HG03565 (cell line): ENCODE data around the gene NMRK2.
"Not testable (repeated sequence)": the region's sequence is repeated elsewhere in the genome, so short reads cannot be mapped to it uniquely, and the experiment has no call there.

Experiments
- ATAC-seq: cut with Tn5 transposase; IDR thresholded peaks from one replicate; pipeline ENCODE4 v1.9.1; 2021; ENCODE audit warnings: mild to moderate bottlenecking, moderate library complexity; ENCODE audit not compliant: unreplicated experiment

The NMRK2 gene

DNA sequence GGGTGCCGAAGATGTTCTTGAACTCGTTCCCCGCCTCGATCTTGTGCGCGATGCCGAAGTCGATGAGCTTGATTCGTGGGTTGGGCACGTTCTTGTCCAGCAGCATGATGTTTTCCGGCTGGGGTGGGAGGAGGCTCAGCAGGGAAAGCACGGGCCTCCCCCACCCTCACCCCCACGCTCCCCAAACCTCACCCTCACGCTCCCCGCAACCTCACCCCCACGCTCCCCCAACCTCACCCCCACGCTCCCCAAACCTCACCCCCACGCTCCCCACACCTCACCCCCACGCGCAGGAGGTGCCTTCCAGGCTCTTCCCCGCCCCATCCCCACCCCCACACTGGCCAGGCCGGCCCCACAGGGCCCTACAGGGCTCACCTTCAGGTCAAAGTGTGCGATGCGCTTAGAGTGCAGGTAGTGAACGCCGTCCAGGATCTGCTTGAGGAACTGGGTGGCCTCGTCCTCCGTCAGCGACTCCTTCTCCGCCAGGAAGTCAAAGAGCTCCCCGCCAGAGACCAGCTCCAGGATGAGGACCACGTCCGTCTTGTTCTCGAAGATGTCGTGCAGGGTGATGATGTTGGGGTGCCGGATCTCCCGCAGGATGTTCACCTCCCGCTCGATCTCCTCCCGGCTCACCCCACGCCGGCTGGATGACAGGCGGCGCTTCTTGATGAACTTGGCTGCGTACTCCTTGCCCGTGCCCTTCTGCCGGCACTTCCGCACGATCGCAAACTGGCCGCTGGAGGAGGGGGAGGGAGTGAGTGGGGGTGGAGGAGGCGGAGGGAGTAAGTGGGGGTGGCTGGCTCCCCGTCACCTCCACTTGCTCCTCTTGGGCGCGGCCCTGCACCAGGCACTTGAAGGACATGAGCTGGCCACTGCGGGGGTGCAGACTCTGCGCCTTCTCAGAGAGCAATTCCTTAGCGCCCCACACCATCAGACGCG lies 31.7 kb downstream of the NMRK2 start:
- ATAC-seq, result no peak

DNA sequence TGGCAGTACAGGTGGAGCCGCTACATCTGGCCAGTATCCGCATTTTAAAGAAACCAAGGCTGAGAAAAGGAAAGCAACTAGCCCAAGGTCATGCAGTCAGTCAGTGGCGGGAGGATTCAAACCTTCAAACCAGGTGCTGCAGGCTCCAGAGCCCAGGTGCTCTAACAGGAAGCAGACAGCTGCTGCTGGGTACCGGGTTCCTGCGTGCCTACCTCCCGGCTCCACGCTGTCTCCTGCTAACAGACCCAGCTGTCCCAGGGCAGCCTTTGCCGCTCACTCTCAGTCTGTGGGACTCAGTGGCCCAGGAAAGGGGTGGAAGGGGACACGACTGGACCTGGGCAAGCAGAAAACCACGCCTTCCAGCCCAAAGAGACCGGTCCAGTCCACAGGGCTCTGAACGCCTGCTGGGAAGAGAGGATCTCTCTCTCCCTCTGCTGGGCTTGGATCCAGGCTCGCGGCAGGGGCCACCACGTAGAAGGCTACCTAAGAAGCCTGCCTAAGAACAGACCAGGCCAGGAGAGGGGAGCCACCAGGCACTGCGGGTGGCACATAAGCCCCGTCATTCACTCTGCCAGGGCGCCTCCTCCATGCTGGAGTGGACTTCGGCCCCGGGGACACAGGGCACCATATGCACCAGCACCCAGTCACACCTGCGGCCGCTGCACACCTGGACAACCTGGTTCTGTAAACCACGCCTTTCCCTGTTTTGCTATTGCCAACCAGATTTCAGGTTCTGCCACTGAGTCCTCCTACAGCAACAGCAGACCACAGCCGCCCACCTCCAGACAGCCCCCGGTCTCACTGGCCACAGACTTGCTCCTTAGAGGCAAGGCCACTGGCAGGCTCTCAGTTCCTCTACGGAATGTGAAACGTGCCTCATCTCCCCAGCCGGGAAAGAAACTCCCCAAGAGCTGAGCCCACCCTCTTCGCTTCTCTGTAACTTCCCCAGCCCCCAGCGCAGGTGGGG lies 33.5 kb downstream of the NMRK2 start:
- ATAC-seq, result no peak

DNA sequence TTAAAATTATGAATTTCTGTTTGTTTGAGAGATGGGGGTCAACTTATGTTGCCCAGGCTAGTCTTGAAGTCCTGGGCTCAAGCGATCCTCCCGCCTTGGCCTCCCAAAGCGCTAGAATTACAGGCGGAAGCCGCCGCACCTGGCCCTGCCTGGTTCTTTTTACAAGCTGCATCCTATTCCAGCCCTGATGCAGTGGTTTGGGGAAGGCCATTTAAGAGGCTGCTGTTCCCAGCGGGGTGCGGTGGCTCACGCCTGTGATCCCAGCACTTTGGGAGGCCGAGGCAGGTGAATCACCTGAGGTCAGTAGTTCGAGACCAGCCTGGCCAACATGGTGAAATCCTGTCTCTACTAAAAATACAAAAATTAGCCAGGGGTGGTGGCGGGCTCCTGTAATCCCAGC lies 35.1 kb downstream of the NMRK2 start:
- ATAC-seq, result not testable (repeated sequence)

DNA sequence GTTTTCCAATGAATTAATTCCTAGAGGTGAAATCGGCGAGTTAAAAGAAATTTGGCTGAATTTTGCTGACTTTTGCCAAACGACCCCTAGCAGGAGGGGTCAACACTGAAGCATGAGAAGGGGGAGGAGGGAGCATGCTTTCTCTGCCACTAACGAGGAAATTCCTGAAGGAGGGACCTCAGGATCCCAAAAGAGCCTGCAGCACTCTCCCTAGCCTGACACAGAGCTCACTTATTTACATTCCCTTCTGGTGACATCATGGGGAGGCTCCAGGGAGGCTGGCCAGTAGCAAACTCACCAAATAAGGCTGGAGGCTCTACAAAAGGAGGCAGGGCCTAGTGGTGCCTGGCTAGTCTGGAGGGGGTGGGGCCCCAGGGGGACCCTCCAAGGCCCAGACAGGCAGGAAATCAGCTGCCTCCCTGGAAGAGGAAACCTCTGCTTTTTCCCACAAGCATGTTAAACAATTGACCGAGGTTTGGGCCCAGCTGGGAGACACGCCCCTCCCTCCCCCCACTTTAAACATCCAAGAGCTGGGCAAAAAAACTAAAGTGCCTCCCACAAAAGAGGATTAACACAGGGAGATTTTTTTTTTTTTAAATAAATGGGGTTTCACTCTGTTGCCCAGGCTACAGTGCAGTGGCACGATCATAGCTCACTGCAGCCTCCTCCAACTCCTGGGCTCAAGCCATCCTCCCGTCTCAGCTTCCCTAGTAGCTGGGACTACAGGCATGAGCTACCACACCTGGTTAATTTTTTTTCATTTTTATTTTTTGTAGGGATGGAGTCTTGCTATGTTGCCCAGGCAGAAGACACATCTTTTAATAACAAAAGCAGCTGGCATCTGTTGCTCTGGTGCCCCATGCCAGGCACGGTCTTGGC lies 35.9 kb downstream of the NMRK2 start:
- ATAC-seq, result no peak

DNA sequence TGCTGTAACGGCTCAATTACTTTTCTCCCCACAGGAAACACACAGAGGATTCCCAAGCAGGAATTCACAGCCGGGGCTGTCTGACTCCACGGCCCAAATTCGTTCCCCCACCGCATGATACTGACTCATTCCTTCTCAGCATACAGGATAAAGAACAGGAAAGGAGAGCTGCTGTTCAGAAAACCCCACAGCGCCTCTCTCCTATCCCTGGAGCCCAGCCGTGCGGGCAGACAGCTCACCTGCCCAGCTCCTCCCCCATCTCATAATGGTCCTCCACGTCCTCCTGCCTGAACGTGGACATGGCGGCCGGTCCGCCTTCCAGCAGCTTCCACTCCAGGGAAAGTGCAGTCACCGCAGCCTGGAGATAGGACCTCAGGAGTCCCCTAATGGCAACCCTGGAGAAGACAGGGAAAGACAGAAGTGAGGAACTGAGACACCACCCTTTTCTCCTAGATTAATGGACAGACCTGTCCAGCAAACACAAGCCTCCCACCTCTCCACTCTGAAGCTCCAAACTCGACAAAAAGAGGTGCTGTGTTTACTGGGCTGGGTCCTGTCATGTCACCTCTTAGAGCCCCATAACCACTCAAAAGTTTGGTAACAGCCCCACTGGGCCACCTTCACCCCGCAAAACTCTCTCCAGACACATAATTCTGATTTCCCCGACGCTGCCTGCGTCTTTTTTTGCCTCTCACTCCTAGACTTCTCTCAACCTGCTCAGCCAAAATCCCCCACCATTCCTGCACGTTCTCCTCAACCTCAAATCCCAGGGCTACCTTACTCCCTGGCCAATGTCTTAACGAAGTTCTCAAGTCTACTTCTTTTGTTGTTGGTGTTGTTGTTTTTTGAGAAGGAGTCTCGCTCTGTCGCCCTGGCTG lies 36.8 kb downstream of the NMRK2 start:
- no peak for ATAC-seq

DNA sequence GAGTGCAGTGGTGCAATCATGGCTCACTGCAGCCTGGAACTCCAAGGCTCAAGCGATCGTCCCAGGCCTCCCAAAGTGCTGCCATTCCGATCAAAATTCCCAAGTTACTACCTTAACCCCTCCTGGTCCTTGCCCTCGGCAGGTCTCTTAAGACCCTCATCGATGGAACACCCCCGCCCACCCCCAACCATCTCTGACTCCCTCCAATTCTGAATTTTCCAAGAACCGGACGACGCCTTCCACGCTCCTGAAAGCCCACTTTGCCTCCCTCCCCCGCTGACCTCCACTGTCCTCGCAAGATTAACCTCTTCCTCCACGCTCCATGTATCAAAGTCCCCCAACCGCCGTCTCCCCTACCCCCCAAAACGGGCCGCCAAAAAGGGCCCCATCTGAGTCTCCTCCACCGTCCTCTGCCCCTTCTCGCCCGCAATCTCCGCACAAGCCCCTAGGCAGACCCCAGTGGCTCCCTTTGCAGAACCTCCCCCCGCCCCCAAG lies 37.5 kb downstream of the NMRK2 start:
- no peak for ATAC-seq

DNA sequence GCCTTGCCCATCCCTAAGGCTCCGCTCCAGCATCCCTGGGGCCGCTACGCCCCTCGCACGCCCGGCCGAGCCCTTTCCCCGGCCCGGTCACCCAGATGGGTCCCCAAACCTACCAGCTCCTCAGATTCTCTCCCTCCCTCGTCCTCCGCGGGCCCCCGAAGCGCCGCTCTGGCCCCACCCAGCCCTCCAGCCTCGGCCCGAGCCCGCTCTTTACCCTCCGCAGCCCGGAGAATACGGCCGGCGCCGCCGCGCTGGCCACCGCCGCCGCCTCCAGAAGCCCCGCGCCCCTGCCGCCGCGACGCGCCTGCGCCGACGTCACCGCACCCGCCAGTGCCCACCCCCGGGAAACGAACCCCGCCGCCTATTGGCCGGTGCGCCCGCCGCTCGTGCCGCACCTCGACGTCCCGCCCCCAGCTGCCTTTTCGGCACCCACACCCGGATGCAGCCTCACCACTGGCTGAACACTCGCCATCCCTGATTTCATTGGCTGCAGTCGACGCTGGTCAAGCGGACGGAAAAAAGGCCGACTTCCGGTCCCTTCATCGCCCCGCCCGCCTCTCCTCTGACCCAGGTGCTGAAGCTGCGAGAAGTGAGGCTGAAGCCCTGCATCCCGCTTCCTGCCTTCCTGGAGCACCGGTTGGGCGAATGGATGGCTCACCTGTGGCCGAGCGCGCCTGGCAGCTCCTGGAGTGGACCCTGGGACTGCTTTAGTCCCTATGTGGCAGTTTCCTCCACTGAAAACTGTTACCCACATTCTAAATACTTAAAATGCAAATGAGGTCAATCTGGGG lies 38.1 kb downstream of the NMRK2 start, which contains the start of gene DAPK3:
Gene DAPK3 (minus strand): TSS at position 292 of the 791 bp plus-strand sequence. CDS start 1,364 bp downstream, outside the sequence.
- ATAC-seq, result peak; percentile 91

DNA sequence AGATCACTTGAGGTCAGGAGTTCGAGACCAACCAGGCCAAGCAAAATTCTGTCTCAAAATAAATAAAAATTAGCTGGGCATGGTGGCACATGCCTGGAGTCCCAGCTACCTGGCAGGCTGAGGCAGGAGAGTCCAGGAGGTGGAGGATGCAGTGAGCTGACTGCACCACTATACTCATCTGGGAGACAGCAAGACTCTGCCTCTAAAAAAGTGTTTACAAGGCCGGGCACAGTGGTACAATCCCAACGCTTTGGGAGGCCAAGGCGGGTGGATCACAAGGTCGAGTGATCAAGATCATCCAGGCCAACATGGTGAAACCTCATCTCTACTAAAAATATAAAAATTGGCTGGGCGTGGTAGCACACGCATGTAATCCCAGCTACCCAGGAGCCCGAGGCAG lies 42.3 kb downstream of the NMRK2 start:
- no peak for ATAC-seq

DNA sequence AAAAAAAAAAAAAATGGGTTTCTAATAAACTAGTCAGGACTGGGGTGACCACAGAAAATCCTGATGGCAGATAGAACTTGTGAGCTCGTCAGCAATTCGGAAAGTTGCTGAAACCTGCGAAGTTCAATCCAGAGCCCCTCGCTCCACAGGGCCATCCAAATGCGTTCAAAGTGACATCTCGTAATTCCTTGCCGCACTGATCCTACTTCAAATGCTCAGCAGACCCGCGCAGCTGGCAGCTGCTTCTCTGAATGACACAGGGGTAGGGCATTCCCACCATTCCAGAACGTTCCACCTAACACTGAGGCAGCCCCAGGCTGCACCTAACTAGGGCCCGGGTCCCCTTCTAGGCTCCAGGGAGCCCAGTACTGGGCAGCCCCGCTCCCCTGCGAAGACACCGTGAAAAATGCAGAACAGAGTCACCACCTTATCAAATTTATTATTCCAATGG lies 42.8 kb downstream of the NMRK2 start:
- ATAC-seq, result no peak

DNA sequence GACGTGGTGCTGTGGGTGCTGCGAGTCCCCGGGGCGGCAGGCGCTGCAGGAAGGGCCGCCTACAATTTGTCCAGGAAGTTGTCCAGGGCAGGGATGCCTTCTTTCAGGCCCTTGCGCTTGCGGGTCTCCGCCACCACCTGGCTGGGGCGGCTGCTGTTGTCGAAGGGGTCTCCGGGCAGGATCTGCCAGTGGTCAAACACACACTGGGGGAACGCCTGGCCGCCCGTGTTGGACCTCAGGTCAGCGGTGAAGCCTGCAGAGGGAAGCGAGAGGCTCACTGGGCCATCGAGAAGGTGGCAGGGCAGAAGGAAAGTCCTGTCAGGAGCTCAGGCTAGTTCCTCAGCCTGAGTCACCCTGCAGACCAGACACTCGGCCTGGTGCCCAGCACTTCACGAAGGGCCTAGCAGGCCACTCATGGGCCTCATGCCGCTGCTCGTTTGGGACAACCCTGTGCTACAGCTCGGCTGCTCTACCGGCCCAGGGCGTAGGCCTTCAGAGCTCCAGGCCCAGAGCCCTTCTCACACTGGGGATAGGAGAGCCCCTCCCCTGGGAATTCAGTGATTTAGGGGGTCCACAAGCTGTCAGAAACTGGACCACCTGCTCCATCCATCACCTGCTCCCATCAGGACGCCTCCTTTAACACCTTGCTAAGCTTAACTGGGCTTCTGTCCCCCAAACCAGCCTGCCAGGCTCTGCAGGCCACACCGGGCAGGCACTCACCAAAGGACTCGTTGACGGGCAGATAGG lies 43.8 kb downstream of the NMRK2 start:
- no peak for ATAC-seq

DNA sequence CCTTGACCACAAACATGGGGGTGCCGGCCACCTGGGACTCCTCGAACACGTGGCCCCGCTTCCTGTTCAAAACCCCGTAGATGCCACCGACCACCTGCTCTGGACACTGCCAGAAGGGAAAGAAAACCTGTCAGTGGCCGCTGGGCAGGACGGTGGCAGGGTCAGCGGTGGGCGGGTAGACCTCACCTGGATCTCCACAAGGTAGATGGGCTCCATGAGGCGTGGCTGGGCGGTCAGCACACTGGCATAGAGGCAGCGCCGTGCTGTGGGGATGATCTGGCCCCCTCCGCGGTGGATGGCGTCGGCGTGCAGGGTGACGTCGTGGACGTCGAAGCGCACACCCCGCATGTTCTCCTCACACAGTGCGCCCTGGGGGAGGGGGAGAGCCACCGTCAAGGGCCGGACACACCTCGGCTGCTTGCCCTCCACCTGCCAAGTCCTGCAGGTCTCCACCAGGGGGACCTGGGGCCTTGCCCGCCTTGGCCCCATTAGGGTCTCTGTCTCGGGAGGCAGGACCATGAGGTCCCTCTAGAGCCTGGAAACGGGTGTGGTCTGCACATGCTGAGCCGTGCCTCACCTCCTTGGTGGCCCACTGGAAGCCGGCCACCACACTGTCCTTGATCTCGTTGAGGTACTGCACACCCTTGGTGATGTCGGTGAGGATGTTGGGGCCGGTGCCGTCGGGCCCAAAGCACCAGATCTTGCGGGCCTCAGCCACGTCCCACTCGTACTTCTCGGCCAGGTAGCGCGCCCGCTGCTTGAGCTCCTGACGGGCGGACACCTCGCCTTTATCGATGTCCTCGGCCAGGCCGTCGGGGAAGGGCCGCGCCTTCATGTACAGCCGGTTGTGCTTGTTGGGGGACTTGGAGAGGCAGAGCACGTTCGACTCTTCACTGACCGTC lies 44.6 kb downstream of the NMRK2 start:
- no peak for ATAC-seq

DNA sequence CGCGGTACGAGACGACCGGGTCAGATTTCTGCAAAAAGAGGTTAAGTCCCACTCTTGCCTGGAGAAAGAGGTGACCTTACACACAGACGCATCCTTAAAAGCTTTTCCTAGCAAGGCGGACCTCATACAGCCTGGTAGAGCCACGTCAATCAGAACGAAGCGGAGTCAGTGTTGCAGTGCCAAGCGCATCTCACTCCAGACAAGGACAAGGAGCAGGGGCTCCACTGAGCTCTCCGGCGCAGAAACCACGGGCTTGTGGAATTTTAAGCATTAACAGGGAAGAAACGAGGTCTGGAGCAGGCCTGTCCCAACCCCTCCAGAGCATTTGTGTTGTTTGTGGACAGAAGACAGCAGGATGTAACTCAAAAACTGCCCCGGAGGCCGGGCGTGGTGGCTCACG lies 45.3 kb downstream of the NMRK2 start:
- ATAC-seq, result no peak

DNA sequence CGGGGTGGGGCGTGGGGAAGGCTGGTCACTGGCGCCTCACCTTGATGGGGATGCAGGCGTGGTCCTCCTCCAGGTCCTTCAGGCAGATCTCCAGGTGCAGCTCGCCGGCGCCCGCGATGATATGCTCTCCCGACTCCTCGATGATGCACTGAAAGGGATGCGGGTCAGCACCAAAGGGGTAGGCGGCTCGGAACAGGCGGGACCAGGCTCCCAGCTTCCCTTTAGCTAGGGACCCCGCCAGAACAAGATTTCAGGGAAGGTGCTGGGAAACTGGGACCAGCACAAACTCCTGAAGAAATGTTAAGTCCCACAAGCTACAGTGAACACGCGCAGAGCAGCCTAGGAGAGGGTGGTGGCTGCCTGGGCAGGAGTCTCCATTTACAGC lies 46.4 kb downstream of the NMRK2 start:
- ATAC-seq, result no peak

DNA sequence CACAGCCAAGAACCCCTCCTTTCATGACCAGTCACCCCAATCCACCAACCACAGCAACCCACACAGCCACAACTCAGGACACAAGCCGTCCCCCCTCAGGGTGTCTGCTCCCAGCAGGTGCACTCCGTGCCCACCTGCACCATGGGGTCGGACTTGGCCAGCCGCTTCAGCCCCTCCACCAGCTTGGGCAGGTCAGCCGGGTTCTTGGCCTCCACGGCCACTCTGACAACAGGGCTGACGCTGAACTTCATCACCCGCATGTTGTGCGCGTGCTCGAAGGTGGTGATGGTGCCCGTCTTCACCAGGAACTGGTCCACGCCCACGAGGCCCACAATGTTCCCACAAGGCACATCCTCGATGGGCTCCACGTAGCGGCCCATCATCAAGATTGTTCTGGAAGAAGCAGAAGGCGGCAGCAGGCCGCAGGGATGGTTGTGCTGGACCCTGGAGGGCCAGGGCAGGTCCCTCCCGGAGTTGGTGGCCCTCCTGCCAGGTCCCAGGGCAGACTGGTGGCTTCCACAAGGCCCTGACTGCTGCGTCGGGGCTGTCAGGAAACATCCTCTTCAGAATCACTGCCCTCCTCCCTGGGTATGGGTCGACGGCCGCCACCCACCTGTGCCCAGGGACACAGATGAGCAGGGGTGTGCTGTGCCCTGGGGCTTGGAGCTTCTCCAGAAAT lies 46.9 kb downstream of the NMRK2 start:
- ATAC-seq, result no peak

DNA sequence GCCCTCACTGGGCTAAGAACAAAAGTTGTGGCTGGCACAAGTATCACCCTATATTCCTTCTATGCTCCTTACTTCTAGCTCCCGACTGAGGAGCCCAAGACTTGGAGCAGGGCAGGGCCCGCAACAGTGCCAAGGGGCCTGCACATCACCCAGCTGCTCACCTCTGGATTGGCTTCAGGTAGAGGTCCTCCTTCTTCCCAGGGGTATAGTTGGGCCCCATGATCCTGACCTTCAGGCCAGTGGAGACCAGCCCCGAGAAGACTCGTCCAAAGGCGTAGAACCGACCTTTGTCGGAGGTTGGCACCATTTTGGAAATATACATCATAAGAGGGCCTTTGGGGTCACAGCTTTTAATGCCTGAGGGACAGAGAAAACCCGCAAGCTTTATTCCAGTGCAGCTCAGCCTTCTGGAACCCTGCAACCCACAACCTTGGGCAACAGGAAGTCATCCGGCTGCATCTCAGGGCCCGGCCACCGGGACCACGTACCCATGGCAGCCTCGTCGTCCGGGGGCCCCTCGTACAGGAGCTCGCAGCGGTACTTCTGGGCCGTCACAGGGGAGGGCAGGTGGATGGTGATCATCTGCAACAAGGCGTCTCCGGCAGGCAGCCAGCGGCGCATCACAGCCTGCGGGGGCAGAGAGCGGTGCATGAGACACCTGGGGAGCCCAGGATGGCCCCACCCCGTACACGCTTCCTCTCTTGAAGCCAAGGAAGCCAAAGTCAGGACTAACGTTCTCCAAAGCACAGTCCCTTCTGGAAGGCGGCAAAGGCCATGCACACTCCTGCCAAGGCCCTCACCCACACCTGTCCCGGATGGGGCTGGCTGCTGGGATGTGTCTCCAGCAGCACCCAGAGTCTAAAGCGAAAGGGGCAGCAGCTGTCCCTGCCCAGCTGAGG lies 47.7 kb downstream of the NMRK2 start:
- ATAC-seq, result no peak
